Stimulated activated CD8-positive, alpha-beta memory T cell treated with anti-CD3 and anti-CD28 coated beads, Interleukin-7, amount 100 ng/mL, for 24 hours (primary cell): ENCODE results near the gene KRTAP10-9.
"Not testable (repeated sequence)": the region's sequence is repeated elsewhere in the genome, so short reads cannot be mapped to it uniquely, and the experiment has no call there.

ENCODE experiments used
- DNase-seq: peaks from one replicate; pipeline ENCODE4 v3.0.0-alpha.2; 2020; ENCODE audit warnings: low read depth

Gene KRTAP10-9

DNA sequence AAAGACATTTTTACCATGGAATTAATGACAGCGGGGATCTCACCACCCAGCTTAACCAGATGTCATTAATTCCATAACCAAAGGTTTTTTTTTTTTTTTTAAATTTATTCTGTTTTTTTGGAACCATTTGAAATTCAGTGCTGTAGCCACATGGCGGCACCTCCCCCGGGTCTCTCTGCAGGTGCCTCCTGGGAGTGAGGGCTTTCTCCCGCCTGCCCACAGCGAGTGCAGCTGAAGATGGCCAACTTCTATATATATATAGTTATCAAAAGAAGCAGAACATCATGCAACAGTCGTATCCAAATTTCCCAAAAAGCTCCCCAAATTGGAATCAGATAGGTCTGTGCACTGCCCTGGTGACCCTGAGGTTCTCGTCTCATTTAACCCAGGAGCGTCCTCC, 11.4 kb upstream of the KRTAP10-9 start:
- no peak for DNase-seq

DNA sequence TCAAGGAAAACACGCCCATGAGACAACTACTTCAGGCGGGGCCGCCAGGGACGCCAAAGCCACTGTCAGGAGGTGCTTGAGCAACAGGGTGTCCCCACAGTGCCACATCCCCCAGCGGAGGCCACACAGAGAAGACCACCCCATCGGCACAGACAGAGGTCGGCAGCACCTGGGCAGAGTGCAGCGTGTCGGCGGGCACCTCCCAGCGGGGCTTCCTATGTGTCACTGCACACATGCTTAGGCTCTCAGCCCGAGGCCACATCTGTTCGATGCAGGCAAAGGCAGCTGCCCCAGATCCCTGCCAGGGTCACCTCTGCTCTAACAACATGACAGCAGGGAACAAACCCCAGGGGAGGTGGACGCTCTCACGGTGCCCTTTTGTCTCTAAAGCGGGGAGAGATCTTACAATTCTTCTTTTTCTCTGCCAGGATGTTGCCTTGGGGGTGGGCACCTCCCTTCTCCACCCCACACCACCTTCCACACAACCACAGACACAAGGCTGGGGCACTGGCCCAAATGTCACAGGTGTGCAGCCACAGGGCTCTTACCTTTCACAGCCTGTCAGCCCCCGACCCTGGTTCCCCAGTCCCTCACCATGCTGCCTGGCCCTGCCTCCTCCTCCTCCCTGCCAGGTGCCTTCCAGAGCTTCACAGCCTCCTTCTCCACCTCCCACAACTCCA, 10.8 kb upstream of the KRTAP10-9 start:
- no peak for DNase-seq

- DNase-seq = no peak
These were observed 10.3 kb upstream of the KRTAP10-9 start for GRCh38 chr21:44616591-44616926.

GRCh38 chr21:44617071-44617501, 9.8 kb upstream of the KRTAP10-9 start:
- no peak for DNase-seq

GRCh38 chr21:44618504-44618903, 8.4 kb upstream of the KRTAP10-9 start:
- DNase-seq = no peak

GRCh38 chr21:44618909-44619308, 8.0 kb upstream of the KRTAP10-9 start:
- DNase-seq = peak; percentile 17

DNA sequence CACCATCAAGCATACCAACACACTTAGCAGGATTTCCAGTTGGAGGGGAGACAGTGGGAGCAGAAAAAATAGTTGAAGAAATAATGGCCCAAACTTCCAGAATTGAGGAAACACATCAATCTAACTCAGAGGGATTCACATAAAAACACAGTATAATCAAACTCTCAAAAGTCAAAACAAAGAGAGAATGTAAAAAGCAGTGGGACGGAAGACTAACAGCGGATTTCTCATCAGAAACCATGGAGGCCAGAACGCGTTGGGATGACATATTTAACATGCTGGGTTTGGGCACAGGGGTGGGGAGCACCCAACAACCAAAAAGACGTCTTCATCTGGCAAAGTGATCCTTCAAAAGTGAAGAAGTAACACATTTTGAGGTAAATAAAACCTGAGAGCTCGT, 7.0 kb upstream of the KRTAP10-9 start:
- DNase-seq = no peak

DNA sequence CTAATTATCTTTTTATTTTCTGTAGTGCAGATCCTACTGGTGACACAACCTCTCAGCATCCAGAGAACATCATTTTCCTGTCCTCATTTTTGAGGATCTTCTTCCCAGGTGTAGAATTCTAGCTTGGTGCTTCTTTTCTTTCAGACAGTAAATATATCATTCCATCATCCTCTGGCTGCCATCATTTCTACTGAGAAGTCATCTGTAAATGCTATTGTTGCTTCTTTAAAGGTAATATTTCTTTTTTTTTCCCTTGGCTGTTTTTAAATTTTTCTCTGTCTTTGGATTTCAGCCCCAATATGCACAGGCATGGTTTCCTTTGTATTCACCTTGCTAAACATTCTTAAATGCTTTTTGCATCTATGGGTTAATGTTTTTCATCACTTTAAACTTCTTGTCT, 3.3 kb upstream of the KRTAP10-9 start:
- no peak for DNase-seq

GRCh38 chr21:44625756-44626155, 1.1 kb upstream of the KRTAP10-9 start:
- no peak for DNase-seq

DNA sequence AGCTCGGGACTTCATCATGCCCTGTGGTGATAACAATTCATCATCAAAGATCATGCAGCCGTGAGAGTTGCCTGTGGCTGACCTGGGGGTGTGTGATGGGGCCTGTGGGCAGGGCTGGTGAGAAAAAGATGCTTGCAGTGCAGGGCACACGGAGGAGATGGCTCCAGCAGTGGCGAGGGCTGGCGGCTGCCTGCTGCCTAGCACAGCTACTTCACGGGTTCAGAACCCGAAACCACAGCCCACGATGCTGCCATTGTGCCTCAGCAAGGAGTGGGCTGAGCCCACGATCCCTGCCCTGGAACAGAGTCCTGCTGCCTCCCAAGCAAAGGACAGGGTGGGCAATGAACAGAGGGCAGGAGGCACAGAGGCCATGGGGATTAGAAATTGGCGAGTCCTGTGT, 631 bp upstream of the KRTAP10-9 start:
- DNase-seq = no peak

- not testable (repeated sequence) for DNase-seq
These were observed 409 bp downstream of the KRTAP10-9 start for GRCh38 chr21:44627181-44627822.

DNA sequence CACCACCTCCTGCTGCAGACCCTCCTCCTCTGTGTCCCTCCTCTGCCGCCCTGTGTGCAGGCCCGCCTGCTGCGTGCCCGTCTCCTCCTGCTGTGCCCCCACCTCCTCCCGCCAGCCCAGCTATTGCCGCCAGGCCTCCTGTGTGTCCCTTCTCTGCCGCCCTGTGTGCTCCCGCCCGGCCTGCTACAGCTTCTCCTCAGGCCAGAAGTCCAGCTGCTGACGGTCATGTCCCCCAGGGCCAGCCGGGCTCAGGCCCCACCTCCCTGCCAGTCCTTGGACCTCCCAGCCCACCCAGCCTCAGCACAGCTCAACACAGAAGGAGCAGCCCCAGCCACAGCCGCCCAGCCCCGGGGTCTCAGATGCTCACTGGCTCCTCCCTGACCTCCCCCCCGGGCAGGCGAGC, 939 bp downstream of the KRTAP10-9 start:
- DNase-seq = not testable (repeated sequence)

- DNase-seq = no peak
These were observed 2.0 kb downstream of the KRTAP10-9 start for GRCh38 chr21:44628707-44629391.

GRCh38 chr21:44630440-44630839, 3.5 kb downstream of the KRTAP10-9 start:
- DNase-seq = no peak

DNA sequence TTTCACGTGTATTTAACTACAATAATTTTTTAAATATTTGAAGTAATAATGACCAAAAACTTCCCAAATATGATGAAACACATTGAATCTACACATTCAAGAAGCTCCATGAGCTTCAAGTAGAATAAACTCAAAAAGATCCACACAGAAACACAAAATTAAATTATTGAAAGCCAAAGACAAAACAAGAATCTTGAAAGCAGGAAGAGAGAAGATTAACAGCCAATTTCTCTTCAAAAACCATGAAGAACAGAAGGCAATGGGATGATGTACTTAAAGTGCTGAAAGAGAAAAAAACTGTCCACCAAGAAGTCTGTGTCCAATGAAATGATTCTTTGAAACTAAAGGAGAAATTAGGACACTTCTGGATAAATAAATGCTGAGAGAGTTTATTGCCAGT, 5.2 kb downstream of the KRTAP10-9 start:
- DNase-seq = no peak

- no peak for DNase-seq
These were observed 9.5 kb downstream of the KRTAP10-9 start for GRCh38 chr21:44636209-44637017.

- DNase-seq = no peak
These were observed 10.3 kb downstream of the KRTAP10-9 start, which contains the start of gene KRTAP10-10 for GRCh38 chr21:44637018-44637850. Gene KRTAP10-10 (plus strand): TSS chr21:44637356. CDS start chr21:44637418, 62 bp downstream.

DNA sequence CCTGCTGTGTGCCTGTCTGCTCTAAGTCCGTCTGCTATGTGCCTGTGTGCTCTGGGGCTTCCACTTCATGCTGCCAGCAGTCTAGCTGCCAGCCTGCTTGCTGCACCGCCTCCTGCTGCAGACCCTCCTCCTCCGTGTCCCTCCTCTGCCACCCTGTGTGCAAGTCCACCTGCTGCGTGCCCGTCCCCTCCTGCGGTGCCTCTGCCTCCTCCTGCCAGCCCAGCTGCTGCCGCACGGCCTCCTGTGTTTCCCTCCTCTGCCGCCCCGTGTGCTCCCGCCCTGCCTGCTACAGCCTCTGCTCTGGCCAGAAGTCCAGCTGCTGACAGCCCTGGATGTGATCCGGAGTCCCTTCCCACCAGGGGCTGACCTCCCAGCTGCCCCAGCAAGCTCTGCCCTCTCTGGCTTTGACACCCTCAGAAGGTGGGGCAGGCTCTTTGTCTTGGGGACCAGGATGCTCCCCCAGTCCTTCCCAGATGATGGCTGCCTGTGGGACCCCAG, 11.0 kb downstream of the KRTAP10-9 start:
- not testable (repeated sequence) for DNase-seq

DNA sequence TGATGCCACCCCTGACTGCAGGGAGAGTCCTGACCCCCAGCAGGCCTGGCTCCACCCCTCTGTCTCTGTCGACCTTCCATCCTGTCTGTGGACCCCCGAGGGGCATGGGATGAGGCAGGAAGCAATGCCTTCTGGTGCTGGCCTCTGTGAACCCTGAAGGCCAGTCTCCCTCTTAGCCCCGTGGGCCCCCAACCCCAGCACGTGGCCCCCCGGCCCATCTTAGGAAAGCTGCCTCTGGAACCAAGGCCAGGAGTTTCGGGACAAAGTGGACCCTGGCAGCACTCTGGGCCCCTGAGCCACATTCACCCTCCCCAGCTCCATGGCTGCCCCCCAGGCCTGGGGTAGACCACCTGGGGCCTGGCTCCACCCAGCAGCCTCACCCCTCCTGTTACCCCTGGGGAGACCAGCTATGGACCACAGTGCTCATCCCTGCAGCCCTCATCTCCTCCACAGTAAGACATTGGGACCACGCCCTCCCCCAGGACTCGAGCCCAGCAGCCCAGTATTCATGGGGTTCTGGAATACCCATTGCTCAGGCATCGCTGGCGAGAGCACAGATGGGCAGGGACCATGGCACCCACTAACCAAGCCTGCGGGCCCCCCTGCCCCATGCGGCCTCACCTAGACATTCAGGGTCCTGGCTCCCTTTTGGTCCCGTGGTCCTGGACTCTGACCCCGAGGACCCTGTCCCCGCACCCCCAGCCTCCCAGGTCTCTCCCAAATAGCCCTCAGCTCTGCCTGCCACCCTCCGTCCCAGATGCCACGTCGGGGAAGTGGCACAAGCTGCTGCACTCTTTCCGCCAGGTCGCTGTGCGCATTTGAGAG, 11.8 kb downstream of the KRTAP10-9 start:
- DNase-seq = not testable (repeated sequence)

- no peak for DNase-seq
These were observed 12.4 kb downstream of the KRTAP10-9 start for GRCh38 chr21:44639331-44639655.

DNA sequence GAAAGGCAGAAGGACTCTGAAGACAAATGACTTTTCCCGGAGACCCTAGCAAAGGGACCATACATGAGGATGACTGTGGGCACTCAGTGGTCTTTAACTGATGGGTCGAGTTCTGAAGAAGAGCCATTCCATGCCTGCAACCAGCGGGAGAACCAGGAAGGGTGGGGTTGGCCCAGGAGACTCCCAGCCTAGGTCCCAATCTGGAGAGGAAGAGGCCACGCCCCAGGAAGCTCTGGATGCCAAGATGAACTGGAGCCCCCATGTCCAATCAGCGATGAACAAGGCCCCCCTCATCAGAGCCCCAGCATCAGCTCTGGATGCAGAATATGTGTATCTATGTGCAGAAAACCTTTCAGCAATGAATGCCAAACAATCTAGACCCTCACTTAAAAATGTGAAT, 13.9 kb downstream of the KRTAP10-9 start:
- no peak for DNase-seq
